HL-60 (cell line): ENCODE measurements around the gene SCLY.

Experiments
- DNase-seq, 2 experiments: peaks; one replicate each; pipeline ENCODE4 v3.0.0-alpha.2; 2010 to 2020; ENCODE audit warnings: low read depth in 1 of 2, low spot score in 1 of 2
- H3K27ac ChIP-seq: fragments of 250-450 bp; sonication (Bioruptor Pico); replicated peaks from 2 replicates; pipeline ENCODE4 v1.5.1; 2020; ENCODE audit warnings: mild to moderate bottlenecking, moderate library complexity
- H3K27me3 ChIP-seq: fragments of 250-450 bp; sonication (Bioruptor Pico); 2 replicates; pipeline ENCODE4 v1.5.1; 2021; ENCODE audit warnings: mild to moderate bottlenecking, moderate library complexity; ENCODE audit not compliant: insufficient read depth, poor library complexity, severe bottlenecking
- H3K4me3 ChIP-seq: replicated peaks from 2 replicates; pipeline ENCODE4 v1.5.1; 2011; ENCODE audit warnings: mild to moderate bottlenecking, control low read depth, low read length; ENCODE audit not compliant: insufficient read depth
- CTCF ChIP-seq: IDR thresholded peaks from one replicate; pipeline ENCODE4 v1.5.1; 2011; ENCODE audit warnings: low read length, control low read depth, inconsistent platforms; ENCODE audit not compliant: insufficient read depth
- GABPA ChIP-seq: IDR thresholded peaks from 2 replicates; pipeline ENCODE4 v1.6.1; 2012; ENCODE audit warnings: low read depth
- POLR2AphosphoS5 ChIP-seq: IDR thresholded peaks from 2 replicates; pipeline ENCODE4 v1.6.1; 2012; ENCODE audit warnings: low read depth
- REST ChIP-seq: IDR thresholded peaks from 2 replicates; pipeline ENCODE4 v1.6.1; 2012; ENCODE audit warnings: low read depth; ENCODE audit not compliant: insufficient replicate concordance
- SPI1 ChIP-seq: IDR thresholded peaks from 2 replicates; pipeline ENCODE4 v1.6.1; 2012; ENCODE audit warnings: low read depth, mild to moderate bottlenecking, borderline replicate concordance

SCLY gene

GRCh38 chr2:238039985-238040384, 20.8 kb upstream of the SCLY start:
- H3K4me3 ChIP-seq, result no peak overlapping the region

GRCh38 chr2:238040918-238041317, 19.9 kb upstream of the SCLY start:
- DNase-seq, result no peak
- TF ChIP-seq CTCF, result no peak
- TF ChIP-seq GABPA, result no peak
- no peak for TF ChIP-seq REST
- TF ChIP-seq SPI1, result no peak
- no peak for TF ChIP-seq POLR2AphosphoS5
- no peak overlapping the region for H3K4me3 ChIP-seq

More at GRCh38 chr2:238039985-238040384, 20.8 kb upstream of the SCLY start:
- no peak for DNase-seq
- TF ChIP-seq GABPA (no peak), REST (no peak), POLR2AphosphoS5 (no peak), SPI1 (no peak), CTCF (no peak)
- Histone ChIP-seq H3K27me3 (no peaks in the 10 kb centered on the region), H3K27ac (no peak overlapping the region)

GRCh38 chr2:238042090-238042489, 18.7 kb upstream of the SCLY start:
- Histone ChIP-seq H3K27ac (no peak overlapping the region), H3K4me3 (no peak overlapping the region), H3K27me3 (no peaks in the 10 kb centered on the region)
- TF ChIP-seq REST, result no peak
- TF ChIP-seq CTCF, result no peak
- no peak for TF ChIP-seq GABPA
- no peak for TF ChIP-seq POLR2AphosphoS5
- TF ChIP-seq SPI1, result no peak
- no peak for DNase-seq

More at GRCh38 chr2:238040918-238041317, 19.9 kb upstream of the SCLY start:
- no peak overlapping the region for H3K27ac ChIP-seq
- H3K27me3 ChIP-seq, result no peaks in the 10 kb centered on the region
